Measurements from ENCODE around the gene ENPEP.

The ENPEP gene

GRCh38 chr4:110550260-110550659 is 74.3 kb downstream of the ENPEP start:
- TF ChIP-seq GLIS3 (CRISPR knock-in tag; IDR thresholded peaks at IDR 0.05) (no peak), ZNF70 (CRISPR knock-in tag; IDR thresholded peaks at IDR 0.05) (no peak), ZNF8 (CRISPR knock-in tag; IDR thresholded peaks at IDR 0.05) (no peak), RARB (CRISPR knock-in tag; IDR thresholded peaks at IDR 0.05) (no peak), CSDC2 (CRISPR knock-in tag; IDR thresholded peaks at IDR 0.05) (no peak), CSRNP3 (CRISPR knock-in tag; IDR thresholded peaks at IDR 0.05) (no peak), CREB5 (CRISPR knock-in tag; IDR thresholded peaks at IDR 0.05; ENCODE audit: low read depth) (no peak), ZFP3 (CRISPR knock-in tag; IDR thresholded peaks at IDR 0.05) (no peak), PPARA (CRISPR knock-in tag; IDR thresholded peaks at IDR 0.05; ENCODE audit: borderline replicate concordance) (no peak), ARNTL (CRISPR knock-in tag; IDR thresholded peaks at IDR 0.05; ENCODE audit: borderline replicate concordance, low read depth) (no peak), SNAI2 (CRISPR knock-in tag; IDR thresholded peaks at IDR 0.05) (no peak), ESRRG (CRISPR knock-in tag; IDR thresholded peaks at IDR 0.05) (no peak), OSR1 (CRISPR knock-in tag; IDR thresholded peaks at IDR 0.05) (no peak), ISL1 (CRISPR knock-in tag; IDR thresholded peaks at IDR 0.05) (no peak), ZNF565 (CRISPR knock-in tag; conservative IDR thresholded peaks at IDR 0.05; ENCODE audit: low read depth) (no peak), ZFP30 (CRISPR knock-in tag; IDR thresholded peaks at IDR 0.05) (no peak)
- TF ChIP-seq, protein P1, sequence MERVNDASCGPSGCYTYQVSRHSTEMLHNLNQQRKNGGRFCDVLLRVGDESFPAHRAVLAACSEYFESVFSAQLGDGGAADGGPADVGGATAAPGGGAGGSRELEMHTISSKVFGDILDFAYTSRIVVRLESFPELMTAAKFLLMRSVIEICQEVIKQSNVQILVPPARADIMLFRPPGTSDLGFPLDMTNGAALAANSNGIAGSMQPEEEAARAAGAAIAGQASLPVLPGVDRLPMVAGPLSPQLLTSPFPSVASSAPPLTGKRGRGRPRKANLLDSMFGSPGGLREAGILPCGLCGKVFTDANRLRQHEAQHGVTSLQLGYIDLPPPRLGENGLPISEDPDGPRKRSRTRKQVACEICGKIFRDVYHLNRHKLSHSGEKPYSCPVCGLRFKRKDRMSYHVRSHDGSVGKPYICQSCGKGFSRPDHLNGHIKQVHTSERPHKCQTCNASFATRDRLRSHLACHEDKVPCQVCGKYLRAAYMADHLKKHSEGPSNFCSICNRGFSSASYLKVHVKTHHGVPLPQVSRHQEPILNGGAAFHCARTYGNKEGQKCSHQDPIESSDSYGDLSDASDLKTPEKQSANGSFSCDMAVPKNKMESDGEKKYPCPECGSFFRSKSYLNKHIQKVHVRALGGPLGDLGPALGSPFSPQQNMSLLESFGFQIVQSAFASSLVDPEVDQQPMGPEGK (CRISPR knock-in tag; IDR thresholded peaks at IDR 0.05; ENCODE audit: borderline replicate concordance), result no peak
- TF ChIP-seq, protein P2, sequence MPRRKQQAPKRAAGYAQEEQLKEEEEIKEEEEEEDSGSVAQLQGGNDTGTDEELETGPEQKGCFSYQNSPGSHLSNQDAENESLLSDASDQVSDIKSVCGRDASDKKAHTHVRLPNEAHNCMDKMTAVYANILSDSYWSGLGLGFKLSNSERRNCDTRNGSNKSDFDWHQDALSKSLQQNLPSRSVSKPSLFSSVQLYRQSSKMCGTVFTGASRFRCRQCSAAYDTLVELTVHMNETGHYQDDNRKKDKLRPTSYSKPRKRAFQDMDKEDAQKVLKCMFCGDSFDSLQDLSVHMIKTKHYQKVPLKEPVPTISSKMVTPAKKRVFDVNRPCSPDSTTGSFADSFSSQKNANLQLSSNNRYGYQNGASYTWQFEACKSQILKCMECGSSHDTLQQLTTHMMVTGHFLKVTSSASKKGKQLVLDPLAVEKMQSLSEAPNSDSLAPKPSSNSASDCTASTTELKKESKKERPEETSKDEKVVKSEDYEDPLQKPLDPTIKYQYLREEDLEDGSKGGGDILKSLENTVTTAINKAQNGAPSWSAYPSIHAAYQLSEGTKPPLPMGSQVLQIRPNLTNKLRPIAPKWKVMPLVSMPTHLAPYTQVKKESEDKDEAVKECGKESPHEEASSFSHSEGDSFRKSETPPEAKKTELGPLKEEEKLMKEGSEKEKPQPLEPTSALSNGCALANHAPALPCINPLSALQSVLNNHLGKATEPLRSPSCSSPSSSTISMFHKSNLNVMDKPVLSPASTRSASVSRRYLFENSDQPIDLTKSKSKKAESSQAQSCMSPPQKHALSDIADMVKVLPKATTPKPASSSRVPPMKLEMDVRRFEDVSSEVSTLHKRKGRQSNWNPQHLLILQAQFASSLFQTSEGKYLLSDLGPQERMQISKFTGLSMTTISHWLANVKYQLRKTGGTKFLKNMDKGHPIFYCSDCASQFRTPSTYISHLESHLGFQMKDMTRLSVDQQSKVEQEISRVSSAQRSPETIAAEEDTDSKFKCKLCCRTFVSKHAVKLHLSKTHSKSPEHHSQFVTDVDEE (CRISPR knock-in tag; IDR thresholded peaks at IDR 0.05), result no peak
- ATAC-seq, result no peak

GRCh38 chr4:110553197-110553596 is 77.2 kb downstream of the ENPEP start:
- no peak for TF ChIP-seq ZFP3 (CRISPR knock-in tag; IDR thresholded peaks at IDR 0.05)
- no peak for TF ChIP-seq ESRRG (CRISPR knock-in tag; IDR thresholded peaks at IDR 0.05)
- TF ChIP-seq SNAI2 (CRISPR knock-in tag; IDR thresholded peaks at IDR 0.05), result no peak
- TF ChIP-seq ISL1 (CRISPR knock-in tag; IDR thresholded peaks at IDR 0.05), result no peak
- TF ChIP-seq CSRNP3 (CRISPR knock-in tag; IDR thresholded peaks at IDR 0.05), result no peak
- no peak for TF ChIP-seq ZFP30 (CRISPR knock-in tag; IDR thresholded peaks at IDR 0.05)
- TF ChIP-seq ZC3H10 (CRISPR knock-in tag; IDR thresholded peaks at IDR 0.05), result no peak
- TF ChIP-seq OSR1 (CRISPR knock-in tag; IDR thresholded peaks at IDR 0.05), result no peak
- no peak for TF ChIP-seq BACH2 (CRISPR knock-in tag; IDR thresholded peaks at IDR 0.05; ENCODE audit: borderline replicate concordance)
- TF ChIP-seq POU6F1 (CRISPR knock-in tag; IDR thresholded peaks at IDR 0.05; ENCODE audit: borderline replicate concordance, low read depth), result no peak
- TF ChIP-seq CSDC2 (CRISPR knock-in tag; IDR thresholded peaks at IDR 0.05), result no peak
- TF ChIP-seq, protein P2 (CRISPR knock-in tag; IDR thresholded peaks at IDR 0.05), result no peak
- TF ChIP-seq RARB (CRISPR knock-in tag; IDR thresholded peaks at IDR 0.05), result no peak
- ATAC-seq, result no peak
